Gastroesophageal sphincter (tissue), 4 donors: ENCODE measurements around the gene LZIC. TPM values are rescaled to one million over a fixed set of nuclear protein-coding genes. Genes with fewer than 3 reads are reported as not detected.

Experiments used
- ATAC-seq: fragments of 150-250 bp; one replicate; pipeline ENCODE4 v1.9.1; 2016; ENCODE audit warnings: mild to moderate bottlenecking, moderate library complexity
- H3K27ac ChIP-seq, 4 donors: fragments of 200-600 bp; sonication (generic) in 3 of 4; 1 replicate in 3 of 4; 2 replicates in 1 of 4; pipeline ENCODE4 v1.5.1; 2016 to 2019
- H3K27me3 ChIP-seq: fragments of 200-600 bp; sonication (generic); one replicate; pipeline ENCODE4 v1.5.1; 2019
- H3K36me3 ChIP-seq, 2 donors: fragments of 200-600 bp; sonication (generic); one replicate each; pipeline ENCODE4 v1.5.1; 2019; ENCODE audit warnings: control low read depth in 1 of 2
- H3K4me1 ChIP-seq, 3 donors: fragments of 200-600 bp; sonication (generic); 1 replicate in 2 of 3; 2 replicates in 1 of 3; pipeline ENCODE4 v1.5.1; 2016 to 2019; ENCODE audit warnings: control low read depth in 2 of 3
- H3K4me3 ChIP-seq, 2 donors: fragments of 200-600 bp; sonication (generic); one replicate each; pipeline ENCODE4 v1.5.1; 2019; ENCODE audit warnings: mild to moderate bottlenecking in 1 of 2, moderate library complexity in 1 of 2
- H3K9me3 ChIP-seq, 3 donors: fragments of 200-600 bp; sonication (generic); one replicate each; pipeline ENCODE4 v1.5.1; 2017 to 2019; ENCODE audit warnings: control low read depth in 2 of 3
- CTCF ChIP-seq, 4 experiments: fragments of 200-600 bp in 2 of 4; fragments of 450-650 bp in 2 of 4; sonication (generic) in 1 of 4; IDR thresholded peaks; one replicate each; pipeline ENCODE4 v1.5.1; 2017 to 2019; ENCODE audit warnings: antibody characterized with exemption in 4 of 4, mild to moderate bottlenecking in 2 of 4, moderate library complexity in 2 of 4
- EP300 ChIP-seq: sonication (generic); formaldehyde crosslinking; IDR thresholded peaks from one replicate; pipeline ENCODE4 v1.6.1; 2017; ENCODE audit warnings: antibody characterized with exemption, mild to moderate bottlenecking
- POLR2A ChIP-seq, 2 donors: fragments of 450-650 bp; IDR thresholded peaks; one replicate each; pipeline ENCODE4 v1.6.1; 2017; ENCODE audit warnings: antibody characterized with exemption in 2 of 2, mild to moderate bottlenecking in 2 of 2, moderate library complexity in 1 of 2
- POLR2AphosphoS5 ChIP-seq: sonication (generic); formaldehyde crosslinking; IDR thresholded peaks from one replicate; pipeline ENCODE4 v1.6.1; 2017; ENCODE audit warnings: antibody characterized with exemption
- WGBS, 2 donors: methylation state at CpG; one replicate each; pipeline ENCODE4 v1.1.5; 2018; ENCODE audit warnings: low coverage in 1 of 2; 5-methylcytosine and 5-hydroxymethylcytosine counted together
- total RNA-seq, 4 donors: library from RNA; depleted of rRNA; stranded (reverse); fragments of >200 nt; gene quantifications; one replicate each; pipeline ENCODE4 v1.1.0, GENCODE V29; 2016

Gene LZIC
- total RNA-seq, 4 donors from 2014 or later: 26.0 to 45.1 (median 38.4) TPM

- Histone ChIP-seq H3K9me3 (no peaks in the 10 kb centered on the region), H3K4me1 (peaks cover 0 to 32% (median 12%) of the 10 kb centered on the region in 3 donors), H3K27ac (peak overlapping the region in 3 of 4 donors; percentile 58 to 74 (median 73)), H3K4me3 (peak overlapping the region in 1 of 2 donors; percentile 17), H3K27me3 (no peaks in the 10 kb centered on the region), H3K36me3 (no peaks in the 10 kb centered on the region)
- 62 to 68% methylated on average over 5 to 7 of the region's 18 CpGs for WGBS, 2 donors
- peak; percentile 85 for ATAC-seq
- peak in 1 of 2 donors; percentile 31 for TF ChIP-seq POLR2A (IDR thresholded peaks at IDR 0.05)
- no peak for TF ChIP-seq CTCF (IDR thresholded peaks at IDR 0.05)
These were observed 42.8 kb downstream of the LZIC start for GRCh38 chr1:9900142-9901043.

GRCh38 chr1:9894115-9894514, 49.1 kb downstream of the LZIC start:
- Histone ChIP-seq H3K27me3 (no peaks in the 10 kb centered on the region), H3K27ac (no peak overlapping the region), H3K4me3 (no peak overlapping the region), H3K36me3 (no peaks in the 10 kb centered on the region), H3K4me1 (peaks cover 2 to 41% (median 19%) of the 10 kb centered on the region in 3 donors), H3K9me3 (no peaks in the 10 kb centered on the region)
- TF ChIP-seq POLR2A (IDR thresholded peaks at IDR 0.05): no peak
- no peak for TF ChIP-seq CTCF (IDR thresholded peaks at IDR 0.05)
- TF ChIP-seq EP300: no peak
- no peak for TF ChIP-seq POLR2AphosphoS5
- ATAC-seq: no peak
- 87 to 100% methylated on average over 2 to 3 of the region's 3 CpGs for WGBS, 2 donors

- Histone ChIP-seq H3K27me3 (no peaks in the 10 kb centered on the region), H3K4me3 (no peak overlapping the region), H3K9me3 (no peaks in the 10 kb centered on the region), H3K36me3 (no peaks in the 10 kb centered on the region), H3K27ac (peak overlapping the region in 3 of 4 donors; percentile 2 to 58 (median 54)), H3K4me1 (peaks cover 2 to 44% (median 19%) of the 10 kb centered on the region in 3 donors)
- TF ChIP-seq POLR2AphosphoS5 (no peak), EP300 (no peak), POLR2A (IDR thresholded peaks at IDR 0.05) (no peak)
- WGBS, 2 donors: 68 to 83% methylated on average over 3 to 11 of the region's 14 CpGs
- no peak for ATAC-seq
These were observed 50.3 kb downstream of the LZIC start for GRCh38 chr1:9892563-9893528.

GRCh38 chr1:9891207-9891606, 52.0 kb downstream of the LZIC start:
- Histone ChIP-seq H3K9me3 (no peaks in the 10 kb centered on the region), H3K36me3 (no peaks in the 10 kb centered on the region), H3K27ac (peak overlapping the region in 3 of 4 donors; percentile 68 to 74 (median 71)), H3K27me3 (no peaks in the 10 kb centered on the region), H3K4me3 (no peak overlapping the region), H3K4me1 (peaks cover 2 to 44% (median 19%) of the 10 kb centered on the region in 3 donors)
- 72 to 90% methylated on average over 2 to 4 of the region's 5 CpGs for WGBS, 2 donors
- no peak for TF ChIP-seq POLR2AphosphoS5
- no peak for TF ChIP-seq CTCF (IDR thresholded peaks at IDR 0.05)
- no peak for TF ChIP-seq EP300
- no peak for TF ChIP-seq POLR2A (IDR thresholded peaks at IDR 0.05)
- ATAC-seq: no peak

GRCh38 chr1:9890224-9890731, 52.9 kb downstream of the LZIC start:
- Histone ChIP-seq H3K36me3 (no peaks in the 10 kb centered on the region), H3K4me3 (no peak overlapping the region), H3K27ac (peak overlapping the region in 3 of 4 donors; percentile 68 to 74 (median 71)), H3K9me3 (no peaks in the 10 kb centered on the region), H3K4me1 (peaks cover 2 to 44% (median 19%) of the 10 kb centered on the region in 3 donors), H3K27me3 (no peaks in the 10 kb centered on the region)
- peak; percentile 41 for ATAC-seq
- 13 to 20% methylated on average over 2 to 4 of the region's 6 CpGs for WGBS, 2 donors
- no peak for TF ChIP-seq EP300
- peak; percentile 17 for TF ChIP-seq POLR2AphosphoS5
